HG02610 (cell line): ENCODE results near the gene PDIA5.

ENCODE experiments used
- ATAC-seq: cut with Tn5 transposase; IDR thresholded peaks from one replicate; pipeline ENCODE4 v1.9.1; 2021; ENCODE audit warnings: mild to moderate bottlenecking, moderate library complexity; ENCODE audit not compliant: unreplicated experiment

PDIA5 gene

DNA sequence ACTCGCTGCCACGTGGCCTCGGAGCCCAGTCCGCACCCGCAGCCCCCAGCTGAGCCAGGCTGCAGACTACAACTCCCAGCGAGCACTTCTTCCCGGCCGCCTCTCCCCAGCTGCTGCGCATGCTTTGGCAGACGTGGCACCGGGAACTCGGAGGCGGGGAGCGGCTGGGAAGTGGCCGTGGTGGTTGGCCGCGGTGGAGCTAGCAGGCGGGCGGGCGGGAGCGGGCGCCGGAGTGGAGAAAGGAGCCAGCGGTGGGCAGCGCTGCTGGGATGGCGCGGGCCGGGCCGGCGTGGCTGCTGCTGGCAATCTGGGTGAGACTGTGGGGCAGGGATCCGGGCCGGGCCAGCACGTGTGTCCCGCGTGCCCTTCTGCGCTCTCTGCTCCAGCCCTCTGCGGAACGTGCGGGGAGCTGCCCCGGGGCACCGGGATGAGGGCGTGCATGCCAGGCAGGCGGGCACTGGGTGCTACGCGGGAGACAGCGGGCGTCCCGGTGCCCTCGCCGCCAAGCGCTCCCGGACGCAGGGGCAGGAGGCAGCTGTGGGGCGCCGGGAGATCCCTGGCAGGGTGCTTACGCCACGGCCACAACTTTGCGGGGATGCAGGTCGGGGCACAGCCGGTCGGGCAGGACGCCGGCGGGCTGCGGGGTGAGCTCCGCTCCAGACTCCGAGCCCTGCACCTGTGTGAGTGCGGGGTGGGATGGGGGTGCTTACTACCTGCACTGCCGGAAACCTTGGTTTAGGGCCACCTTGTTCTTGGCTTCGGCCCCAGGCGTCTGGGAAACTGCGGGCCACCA lies at the start of gene PDIA5:
Gene PDIA5 (plus strand): TSS at position 130 of the 793 bp plus-strand sequence. CDS start 140 bp downstream, at position 270.
- ATAC-seq: peak; percentile 92

DNA sequence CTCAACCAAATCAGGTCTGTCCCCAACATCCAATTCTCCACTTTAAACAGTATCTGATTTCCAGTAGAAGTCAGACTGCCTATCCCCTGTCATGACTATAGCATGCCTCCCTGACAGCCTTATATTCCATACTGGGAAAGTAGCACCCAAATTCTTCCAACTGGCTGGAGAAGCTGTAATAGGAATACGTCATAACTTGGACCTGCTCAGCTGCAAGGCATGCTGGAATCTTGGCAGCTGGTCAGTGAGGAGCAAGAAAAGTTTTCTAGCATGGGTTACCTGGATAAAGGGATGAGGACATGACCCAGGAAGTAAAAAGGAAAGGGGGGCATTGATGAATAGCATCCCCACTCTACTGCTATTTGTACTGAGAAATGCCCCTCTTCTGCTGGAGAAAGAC lies 48.1 kb upstream of the PDIA5 start:
- ATAC-seq: no peak

- no peak for ATAC-seq
These were observed 47.7 kb upstream of the PDIA5 start for GRCh38 chr3:123019161-123019560.

- ATAC-seq: no peak
These were observed 47.2 kb upstream of the PDIA5 start for GRCh38 chr3:123019591-123019990.

- ATAC-seq: no peak
These were observed 46.1 kb upstream of the PDIA5 start for GRCh38 chr3:123020709-123021108.

DNA sequence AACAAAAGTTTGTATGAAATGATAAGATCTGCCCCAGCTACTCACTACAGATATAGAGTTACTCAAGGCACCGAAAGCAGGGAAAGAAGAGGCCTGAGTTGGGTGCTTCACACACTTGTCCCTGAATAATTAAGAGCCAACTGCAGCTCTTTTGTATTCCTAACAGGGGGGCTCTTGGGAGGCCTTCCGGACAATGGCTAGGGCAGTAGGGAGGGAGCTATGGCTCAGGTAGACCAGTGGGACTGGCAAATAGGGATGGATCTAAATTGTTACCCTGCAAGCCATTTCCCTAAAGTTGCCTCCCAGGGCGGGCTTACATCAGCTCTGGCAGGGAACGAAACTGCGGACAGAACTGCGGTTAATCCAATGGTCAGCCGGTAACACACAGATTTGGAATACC lies 45.4 kb upstream of the PDIA5 start:
- ATAC-seq: no peak

- no peak for ATAC-seq
These were observed 44.8 kb upstream of the PDIA5 start for GRCh38 chr3:123021996-123022510.

DNA sequence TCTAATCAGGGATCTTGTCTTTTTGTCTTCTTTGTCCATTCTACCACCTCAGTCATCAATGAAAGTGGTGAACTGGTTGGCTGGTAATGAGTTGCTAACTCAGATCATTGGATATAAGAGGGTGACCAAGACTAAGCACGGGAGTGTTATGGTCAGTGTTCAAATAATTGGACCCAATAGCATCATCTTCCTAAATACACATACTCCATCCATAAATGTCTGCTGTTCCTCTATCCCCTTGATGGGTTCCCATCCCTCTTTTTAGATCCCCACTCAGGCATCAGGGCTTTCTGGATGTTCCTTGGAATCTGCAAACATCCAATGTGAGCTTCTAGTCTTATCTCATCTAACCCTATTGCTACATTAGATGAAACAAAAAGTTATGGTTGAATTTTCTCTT lies 42.8 kb upstream of the PDIA5 start:
- ATAC-seq: no peak

GRCh38 chr3:123025642-123026521 lies 40.9 kb upstream of the PDIA5 start:
- ATAC-seq: no peak

- ATAC-seq: no peak
These were observed 40.1 kb upstream of the PDIA5 start for GRCh38 chr3:123026565-123027291.

- ATAC-seq: no peak
These were observed 39.3 kb upstream of the PDIA5 start, which contains the start of gene SEMA5B for GRCh38 chr3:123027292-123028232. SEMA5B (minus strand) TSS chr3:123027763; CDS start chr3:122961263, 66,500 bp downstream.

DNA sequence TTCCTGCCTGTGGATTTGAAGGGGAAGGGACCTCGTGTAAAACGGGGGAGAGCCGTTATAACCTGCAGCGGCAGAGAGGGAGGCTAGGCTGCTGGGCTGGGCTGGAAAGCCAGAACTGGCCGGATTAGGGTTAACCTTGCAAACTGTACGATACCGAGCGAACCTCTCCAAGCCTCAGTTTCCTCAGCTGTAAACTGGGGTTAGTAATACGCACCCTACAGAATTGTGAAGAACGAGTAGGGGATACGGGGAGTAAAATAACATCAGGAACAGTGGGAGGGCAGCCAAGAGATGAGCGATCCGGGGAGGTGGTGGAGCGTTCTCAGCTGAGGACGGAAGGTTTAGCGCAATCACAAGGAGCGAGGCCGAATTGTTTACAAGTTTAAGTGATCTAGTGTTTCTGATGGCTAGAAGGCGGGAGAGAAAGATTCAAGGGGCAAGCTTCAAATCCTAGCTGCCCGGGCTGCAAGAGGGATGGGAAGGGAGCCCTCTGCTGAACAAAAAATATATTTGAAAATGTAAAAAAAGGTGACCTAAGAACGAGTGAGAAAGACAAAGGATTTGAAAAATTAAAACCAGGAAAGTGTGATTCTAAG lies 38.5 kb upstream of the PDIA5 start:
- ATAC-seq: no peak

GRCh38 chr3:123031051-123031450 lies 35.8 kb upstream of the PDIA5 start:
- ATAC-seq: no peak

- no peak for ATAC-seq
These were observed 34.8 kb upstream of the PDIA5 start for GRCh38 chr3:123032057-123032456.

- no peak for ATAC-seq
These were observed 32.7 kb upstream of the PDIA5 start for GRCh38 chr3:123034120-123034519.

GRCh38 chr3:123034996-123035395 lies 31.8 kb upstream of the PDIA5 start:
- no peak for ATAC-seq

- ATAC-seq: no peak
These were observed 30.3 kb upstream of the PDIA5 start for GRCh38 chr3:123036352-123037014.

- ATAC-seq: no peak
These were observed 29.8 kb upstream of the PDIA5 start for GRCh38 chr3:123037015-123037375.

GRCh38 chr3:123038751-123039150 lies 28.1 kb upstream of the PDIA5 start:
- no peak for ATAC-seq
